ENCODE results near the gene SLC40A1.
A peak's percentile ranks its signal among the peaks of the same experiment; 100 is the strongest.
"Not testable (repeated sequence)": the region's sequence is repeated elsewhere in the genome, so short reads cannot be mapped to it uniquely, and the experiment has no call there.

SLC40A1 gene

GRCh38 chr2:189613077-189613636 is 32.6 kb upstream of the SLC40A1 start:
- peak; percentile 43 for DNase-seq (ENCODE audit: low read depth)
- H3K4me3 ChIP-seq (ENCODE audit: low read length), result no peak overlapping the region
- no peak for TF ChIP-seq CTCF (conservative IDR thresholded peaks at IDR 0.05; ENCODE audit: low read depth, low read length)

- no peak for TF ChIP-seq CTCF (conservative IDR thresholded peaks at IDR 0.05; ENCODE audit: low read depth, low read length)
- DNase-seq (ENCODE audit: low read depth), result no peak
Observed at GRCh38 chr2:189610700-189611099, 30.1 kb upstream of the SLC40A1 start.

GRCh38 chr2:189609853-189610252 is 29.3 kb upstream of the SLC40A1 start:
- no peak for TF ChIP-seq CTCF (conservative IDR thresholded peaks at IDR 0.05; ENCODE audit: low read depth, low read length)
- DNase-seq (ENCODE audit: low read depth), result no peak
- H3K4me3 ChIP-seq (ENCODE audit: low read length), result no peak overlapping the region

More at GRCh38 chr2:189610700-189611099, 30.1 kb upstream of the SLC40A1 start:
- H3K4me3 ChIP-seq (ENCODE audit: low read length), result no peak overlapping the region

- TF ChIP-seq CTCF (conservative IDR thresholded peaks at IDR 0.05; ENCODE audit: low read depth, low read length), result no peak
- H3K4me3 ChIP-seq (ENCODE audit: low read length), result no peak overlapping the region
- no peak for DNase-seq (ENCODE audit: low read depth)
Observed at GRCh38 chr2:189609423-189609816, 28.8 kb upstream of the SLC40A1 start.

GRCh38 chr2:189608795-189609422 is 28.3 kb upstream of the SLC40A1 start:
- DNase-seq (ENCODE audit: low read depth), result no peak
- TF ChIP-seq CTCF (conservative IDR thresholded peaks at IDR 0.05; ENCODE audit: low read depth, low read length), result no peak
- H3K4me3 ChIP-seq (ENCODE audit: low read length), result no peak overlapping the region

- TF ChIP-seq CTCF (conservative IDR thresholded peaks at IDR 0.05; ENCODE audit: low read depth, low read length), result no peak
- DNase-seq (ENCODE audit: low read depth), result no peak
- no peak overlapping the region for H3K4me3 ChIP-seq (ENCODE audit: low read length)
Observed at GRCh38 chr2:189608170-189608569, 27.6 kb upstream of the SLC40A1 start.

- no peak for DNase-seq (ENCODE audit: low read depth)
- H3K4me3 ChIP-seq (ENCODE audit: low read length), result no peak overlapping the region
- TF ChIP-seq CTCF (conservative IDR thresholded peaks at IDR 0.05; ENCODE audit: low read depth, low read length), result no peak
Observed at GRCh38 chr2:189602233-189602632, 21.6 kb upstream of the SLC40A1 start.

GRCh38 chr2:189601652-189602051 is 21.1 kb upstream of the SLC40A1 start:
- DNase-seq (ENCODE audit: low read depth); H3K4me3 ChIP-seq (ENCODE audit: low read length): not testable (repeated sequence)

Measured in retinal pigment epithelial cell (primary cell).